ENCODE data around the gene CUX1.

DNA sequence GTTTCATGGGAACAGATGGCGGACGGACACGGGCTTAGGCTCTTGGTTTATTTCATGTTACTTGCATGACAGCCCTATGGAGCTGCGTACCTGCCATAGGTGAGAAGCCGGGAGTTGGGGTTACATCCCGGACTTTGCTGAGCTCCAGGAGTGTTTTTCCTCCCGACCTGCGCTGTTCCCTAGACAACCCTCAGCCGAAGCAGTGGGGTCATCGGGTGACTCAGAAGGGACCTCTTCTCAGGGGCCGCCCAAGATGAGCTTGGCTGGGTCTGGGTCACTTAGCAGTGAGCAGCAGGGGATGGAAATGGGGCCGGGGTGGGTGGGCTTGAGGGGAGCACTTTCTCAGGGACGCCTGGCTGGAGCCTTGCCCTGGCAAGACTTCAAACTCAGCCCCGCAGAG is 11.9 kb downstream of the CUX1 start:
- TF ChIP-seq, protein P1, sequence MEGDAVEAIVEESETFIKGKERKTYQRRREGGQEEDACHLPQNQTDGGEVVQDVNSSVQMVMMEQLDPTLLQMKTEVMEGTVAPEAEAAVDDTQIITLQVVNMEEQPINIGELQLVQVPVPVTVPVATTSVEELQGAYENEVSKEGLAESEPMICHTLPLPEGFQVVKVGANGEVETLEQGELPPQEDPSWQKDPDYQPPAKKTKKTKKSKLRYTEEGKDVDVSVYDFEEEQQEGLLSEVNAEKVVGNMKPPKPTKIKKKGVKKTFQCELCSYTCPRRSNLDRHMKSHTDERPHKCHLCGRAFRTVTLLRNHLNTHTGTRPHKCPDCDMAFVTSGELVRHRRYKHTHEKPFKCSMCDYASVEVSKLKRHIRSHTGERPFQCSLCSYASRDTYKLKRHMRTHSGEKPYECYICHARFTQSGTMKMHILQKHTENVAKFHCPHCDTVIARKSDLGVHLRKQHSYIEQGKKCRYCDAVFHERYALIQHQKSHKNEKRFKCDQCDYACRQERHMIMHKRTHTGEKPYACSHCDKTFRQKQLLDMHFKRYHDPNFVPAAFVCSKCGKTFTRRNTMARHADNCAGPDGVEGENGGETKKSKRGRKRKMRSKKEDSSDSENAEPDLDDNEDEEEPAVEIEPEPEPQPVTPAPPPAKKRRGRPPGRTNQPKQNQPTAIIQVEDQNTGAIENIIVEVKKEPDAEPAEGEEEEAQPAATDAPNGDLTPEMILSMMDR (IDR thresholded peaks at IDR 0.05; ENCODE audit: borderline replicate concordance, extremely low read depth, low read length, poor library complexity, severe bottlenecking) = no peak
- TF ChIP-seq EZH2 (IDR thresholded peaks at IDR 0.05; ENCODE audit: borderline replicate concordance, low read depth, low read length, severe bottlenecking) = no peak
